GM18526 (cell line): Measurements from ENCODE around the gene MIPOL1.

ENCODE experiments used
- POLR2A ChIP-seq: IDR thresholded peaks from 3 replicates; pipeline ENCODE4 v1.6.1; 2011; ENCODE audit not compliant: insufficient read length; ENCODE audit errors: extremely low read depth

The MIPOL1 gene, protein sequence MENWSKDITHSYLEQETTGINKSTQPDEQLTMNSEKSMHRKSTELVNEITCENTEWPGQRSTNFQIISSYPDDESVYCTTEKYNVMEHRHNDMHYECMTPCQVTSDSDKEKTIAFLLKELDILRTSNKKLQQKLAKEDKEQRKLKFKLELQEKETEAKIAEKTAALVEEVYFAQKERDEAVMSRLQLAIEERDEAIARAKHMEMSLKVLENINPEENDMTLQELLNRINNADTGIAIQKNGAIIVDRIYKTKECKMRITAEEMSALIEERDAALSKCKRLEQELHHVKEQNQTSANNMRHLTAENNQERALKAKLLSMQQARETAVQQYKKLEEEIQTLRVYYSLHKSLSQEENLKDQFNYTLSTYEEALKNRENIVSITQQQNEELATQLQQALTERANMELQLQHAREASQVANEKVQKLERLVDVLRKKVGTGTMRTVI

DNA sequence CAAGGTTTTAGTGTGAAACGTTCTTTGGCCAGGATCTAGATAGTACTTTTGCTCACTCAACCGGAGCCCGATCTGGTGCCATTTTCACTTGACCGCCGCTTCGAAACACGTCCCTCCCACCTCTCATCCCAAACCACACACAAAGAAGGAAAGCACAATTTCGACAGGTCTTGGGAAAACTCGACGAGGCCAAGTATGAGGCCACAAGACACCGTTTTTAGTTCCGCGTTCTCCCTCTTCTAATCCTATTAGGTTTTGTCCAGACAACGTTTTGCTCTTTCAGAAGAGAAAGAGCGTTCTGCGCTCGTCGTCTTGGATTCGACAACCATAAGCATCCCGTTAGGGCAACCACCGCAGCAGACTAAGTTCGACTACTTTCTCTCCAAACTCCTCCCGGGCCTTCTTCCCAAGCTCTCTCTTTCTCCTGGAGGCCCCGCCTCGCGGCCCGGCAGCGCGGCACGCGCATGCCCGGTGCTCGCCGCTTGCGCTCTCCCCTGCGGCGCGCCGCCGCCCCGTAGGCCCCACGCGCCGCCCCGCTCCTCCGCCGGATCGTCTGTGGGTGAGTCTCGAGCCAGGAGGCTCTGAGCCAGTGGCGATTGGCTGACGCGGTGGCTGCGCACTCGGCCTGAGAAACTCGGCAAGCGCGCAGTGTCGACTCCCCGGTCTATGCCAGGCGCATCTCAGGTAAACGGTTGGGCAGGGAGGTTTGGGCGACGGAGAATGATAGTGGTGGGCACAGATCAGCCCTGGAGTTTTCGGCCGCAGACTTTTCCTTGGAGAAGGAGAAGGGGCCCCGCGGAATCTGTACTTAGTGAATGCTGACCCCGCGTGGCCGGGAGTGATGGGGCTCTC is at the start of gene MIPOL1:
Gene MIPOL1, plus strand, starts transcription at position 517 of the 852 bp plus-strand sequence. CDS start 49,952 bp downstream, outside the sequence.
- TF ChIP-seq POLR2A = no peak

DNA sequence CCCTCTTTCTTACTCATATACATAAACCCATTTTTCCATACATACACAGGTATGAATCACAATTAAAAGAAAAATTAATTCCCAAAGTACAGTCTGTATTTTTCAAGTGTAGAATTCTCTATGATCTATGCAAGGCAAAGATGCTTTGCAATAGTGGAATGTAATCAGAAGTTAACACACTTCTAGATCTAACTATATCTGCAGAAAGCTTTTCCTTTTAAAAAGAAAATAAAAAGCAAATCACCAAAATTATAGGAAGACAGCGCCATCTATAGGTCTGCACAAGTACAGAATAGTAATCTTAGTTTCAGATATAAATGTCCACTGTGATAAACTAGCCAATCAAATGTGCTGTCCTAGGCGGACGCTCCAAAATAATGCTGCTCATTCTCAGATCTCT is 47.3 kb upstream of the MIPOL1 start:
- TF ChIP-seq POLR2A = no peak

DNA sequence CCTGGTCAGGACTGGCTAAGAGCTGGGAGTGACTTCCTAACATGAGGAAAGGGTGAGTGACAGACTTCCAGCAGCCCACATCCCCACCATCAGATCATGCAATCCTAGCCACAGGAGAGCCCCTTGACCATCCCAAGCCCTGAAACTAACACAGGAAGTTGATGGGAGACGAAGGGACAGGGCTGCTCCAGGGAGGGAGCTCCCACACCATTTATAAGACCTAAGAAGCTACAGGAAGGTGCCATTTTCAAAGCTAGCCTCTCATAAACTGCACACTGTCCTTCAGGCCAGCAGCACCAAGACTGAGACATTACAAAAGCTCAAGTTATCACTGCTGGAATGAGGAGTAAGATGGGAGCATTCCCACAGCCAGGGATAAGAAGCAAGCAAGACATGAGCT is 44.7 kb upstream of the MIPOL1 start:
- TF ChIP-seq POLR2A = no peak

DNA sequence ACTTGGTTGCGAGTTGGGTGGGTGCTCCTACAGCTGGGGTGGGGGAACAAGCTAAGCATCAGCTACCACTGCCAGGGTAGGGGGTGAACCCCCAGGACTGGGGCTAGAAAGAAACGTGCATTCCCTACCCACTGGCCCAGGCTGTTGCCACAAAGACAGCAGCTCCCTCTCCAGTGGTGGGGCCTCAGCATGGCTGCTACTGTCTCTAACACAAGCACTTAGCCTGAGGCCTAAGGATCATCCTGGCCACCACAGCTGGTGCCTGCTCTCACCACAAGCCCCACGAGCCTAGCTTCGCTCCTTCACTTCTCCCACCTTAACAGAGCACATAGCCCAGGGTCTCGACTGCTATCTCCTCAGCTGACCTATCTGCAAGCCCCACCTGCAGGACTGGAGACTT is 44.3 kb upstream of the MIPOL1 start:
- TF ChIP-seq POLR2A = no peak

DNA sequence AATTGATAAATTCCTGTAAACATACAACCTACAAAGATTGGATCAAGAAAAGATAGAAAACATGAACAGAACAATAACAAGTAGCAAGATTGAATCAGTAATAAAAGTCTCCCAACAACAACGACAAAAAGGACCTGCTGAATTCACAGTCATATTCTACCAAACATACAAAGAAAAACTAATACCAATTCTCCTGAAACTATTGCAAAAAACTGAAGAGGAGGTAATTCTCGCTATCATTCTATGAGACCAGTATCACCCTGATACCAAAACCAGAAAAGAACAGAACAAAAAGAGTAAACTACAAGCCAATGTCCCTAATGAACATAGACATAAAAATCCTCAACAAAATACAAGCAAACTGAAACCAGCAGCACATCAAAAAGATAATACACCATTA is 39.8 kb upstream of the MIPOL1 start:
- no peak for TF ChIP-seq POLR2A

DNA sequence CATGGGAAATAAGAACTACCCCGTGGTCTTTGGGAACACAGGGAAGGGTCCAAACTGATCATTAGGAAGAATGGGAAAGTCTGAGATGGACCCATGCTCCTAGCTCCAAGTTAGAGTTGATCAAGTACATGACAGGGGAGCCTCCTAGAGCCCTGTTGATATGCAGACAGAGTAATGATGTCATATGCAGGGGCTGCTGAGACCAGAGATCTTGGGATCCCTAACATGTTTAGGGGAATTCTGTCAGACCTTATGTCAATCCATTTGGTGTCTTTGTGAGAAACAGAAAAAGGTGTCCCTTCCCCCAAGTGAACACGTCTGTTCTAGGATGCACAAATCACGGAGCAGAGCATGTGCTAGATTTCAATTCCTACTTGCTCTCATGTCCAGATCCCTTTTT is 31.9 kb upstream of the MIPOL1 start:
- TF ChIP-seq POLR2A = no peak

DNA sequence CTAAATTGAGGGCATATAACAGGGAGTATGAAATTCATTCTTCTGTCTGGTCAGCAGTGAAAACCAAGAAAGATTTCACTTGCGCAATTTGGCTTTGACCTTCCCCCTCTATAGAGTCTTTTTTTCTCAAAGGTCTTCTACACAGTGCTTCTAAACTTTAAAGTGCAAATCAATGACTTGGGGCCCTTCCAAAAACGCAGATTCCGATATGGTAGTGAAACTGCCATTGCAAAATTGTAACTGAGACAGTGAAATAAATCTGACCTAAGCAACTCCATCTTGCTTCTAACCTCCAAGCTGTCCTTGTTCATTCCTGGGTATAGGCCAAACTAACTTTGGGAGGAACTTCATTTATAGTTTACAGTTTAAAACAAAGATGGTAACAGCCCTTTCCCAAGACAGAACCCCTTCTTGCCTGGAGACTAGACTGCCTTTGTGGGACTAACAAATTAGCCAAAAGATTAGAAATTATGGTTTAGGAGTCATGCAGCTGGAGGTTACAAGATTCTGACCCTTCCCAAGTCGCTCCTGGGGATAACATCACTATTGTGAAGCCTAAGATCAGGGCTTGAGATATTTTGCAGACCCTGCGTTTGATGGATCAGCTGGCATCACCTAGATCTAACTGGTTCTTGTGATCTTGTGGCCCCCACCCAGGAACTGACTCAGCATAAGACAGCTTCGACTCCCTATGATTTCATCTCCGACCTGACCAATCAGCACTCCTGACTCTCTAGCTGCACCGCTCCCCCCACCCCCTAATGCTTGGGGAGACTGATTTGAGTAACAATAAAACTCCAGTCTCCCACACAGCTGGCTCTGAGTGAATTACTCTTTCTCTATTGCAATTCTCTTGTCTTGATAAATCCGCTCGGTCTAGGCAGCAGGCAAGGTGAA is 30.3 kb upstream of the MIPOL1 start:
- no peak for TF ChIP-seq POLR2A

DNA sequence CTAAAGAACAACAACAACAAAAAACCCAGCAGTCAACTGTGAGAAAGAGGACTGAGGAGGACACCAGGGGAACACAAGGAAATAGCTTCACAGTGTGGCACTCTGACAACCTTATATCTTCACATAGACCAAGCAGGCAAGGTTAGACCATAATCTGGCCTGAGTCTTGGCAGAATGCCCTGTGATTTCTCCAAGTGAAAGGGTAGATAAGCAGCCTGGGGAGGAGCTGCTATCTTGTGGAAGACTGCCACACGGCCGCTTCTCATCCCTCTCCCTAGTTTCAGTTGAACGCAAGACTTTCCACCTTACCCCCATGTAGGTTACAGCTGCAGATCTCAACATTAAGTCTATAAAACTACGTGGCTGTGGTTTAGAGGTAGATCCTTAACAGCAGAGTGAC is 29.0 kb upstream of the MIPOL1 start:
- TF ChIP-seq POLR2A = no peak

DNA sequence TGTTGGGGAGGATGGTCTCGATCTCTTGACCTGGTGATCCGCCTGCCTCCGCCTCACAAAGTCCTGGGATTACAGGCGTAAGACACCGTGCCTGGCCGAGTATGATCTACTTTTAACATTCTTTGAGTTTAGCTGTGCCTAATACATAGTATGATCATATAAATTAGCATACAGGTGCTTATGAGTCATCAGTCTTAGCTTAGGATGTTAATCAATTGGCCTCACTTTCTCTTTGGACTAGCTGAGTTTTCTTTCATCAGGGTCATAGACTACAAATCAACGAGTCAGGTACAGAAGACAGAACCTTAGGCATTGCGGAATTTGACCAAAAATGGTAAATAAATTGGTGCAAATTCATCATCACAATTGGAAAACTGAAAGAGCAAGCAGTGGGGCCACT is 27.5 kb upstream of the MIPOL1 start:
- no peak for TF ChIP-seq POLR2A

DNA sequence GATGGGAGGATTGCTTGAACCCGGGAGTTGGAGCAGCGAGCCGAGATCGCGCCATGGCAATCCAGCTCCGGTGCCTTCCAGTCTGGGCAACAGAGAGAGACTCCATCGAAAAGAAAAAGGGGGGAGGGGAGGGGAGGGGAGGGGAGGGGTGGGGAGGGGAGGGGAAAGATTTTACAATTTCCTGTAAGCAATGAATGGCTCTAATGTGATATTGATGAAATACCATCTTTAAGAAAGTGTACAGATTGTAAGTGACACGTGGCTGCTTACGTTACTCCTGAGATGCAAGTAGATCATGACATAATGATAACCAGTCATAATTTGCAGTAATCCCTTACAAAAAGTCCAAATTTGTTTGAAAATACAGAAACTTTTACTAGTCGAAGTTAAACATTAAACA is 26.7 kb upstream of the MIPOL1 start:
- no peak for TF ChIP-seq POLR2A

DNA sequence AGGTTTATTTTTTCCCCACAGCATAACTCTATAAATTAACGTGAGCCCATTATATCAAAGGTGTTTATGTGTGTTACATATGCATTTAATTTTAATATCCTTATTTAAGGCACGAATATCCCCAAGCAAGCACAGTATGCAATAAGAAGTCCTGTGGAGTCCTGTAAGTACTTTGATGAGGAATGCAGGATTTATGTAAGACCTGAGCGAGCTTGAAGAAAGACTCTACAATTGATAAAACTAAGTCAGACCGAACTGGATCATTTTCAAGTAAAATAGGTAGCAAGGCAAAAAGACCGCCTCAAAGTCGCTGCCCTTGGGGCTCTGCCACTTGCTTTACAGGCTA is 26.1 kb upstream of the MIPOL1 start:
- no peak for TF ChIP-seq POLR2A

DNA sequence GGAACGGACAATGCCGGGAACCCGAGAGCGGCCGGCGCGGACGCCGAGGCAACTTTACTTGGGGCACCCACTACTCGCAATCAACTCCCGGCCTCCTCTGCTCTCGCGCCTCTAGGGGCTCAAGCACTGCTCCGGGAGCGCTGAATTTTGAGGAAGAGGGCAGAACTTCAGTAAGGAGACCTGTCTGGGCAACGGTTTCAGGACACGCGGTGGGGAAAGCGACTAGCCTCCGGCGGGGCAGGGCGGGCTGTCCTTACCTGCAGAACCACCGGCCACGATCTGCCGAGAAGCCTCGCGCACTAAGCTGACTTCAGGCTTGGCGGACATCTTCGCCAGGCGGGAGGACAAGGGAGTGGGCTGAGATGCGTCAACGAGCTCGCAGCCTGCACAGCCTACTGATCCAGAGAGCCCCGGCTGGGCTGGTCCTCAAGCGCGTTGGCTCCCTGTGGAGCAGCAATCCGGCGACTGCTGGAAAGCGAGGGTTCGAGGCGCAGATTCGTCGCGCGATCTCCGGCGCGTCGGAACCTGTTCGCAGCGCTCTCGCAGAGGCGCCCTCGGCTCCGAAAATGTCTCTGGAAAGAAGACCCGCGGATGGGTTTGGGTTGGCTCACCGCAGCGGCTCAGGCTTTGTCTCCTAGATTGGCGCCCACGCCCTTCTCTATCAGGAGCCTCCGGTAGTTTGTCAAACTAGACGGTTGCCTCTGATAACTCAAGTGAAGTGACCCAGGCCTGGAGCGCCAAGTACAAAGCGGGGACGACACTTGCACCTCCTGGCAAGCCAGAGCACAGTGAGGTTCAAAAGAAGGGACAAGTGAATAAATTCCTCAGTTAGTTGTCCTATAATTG is 25.5 kb upstream of the MIPOL1 start, which contains the start of gene SLC25A21:
Gene SLC25A21, minus strand, starts transcription at position 583 of the 846 bp plus-strand sequence.
- TF ChIP-seq POLR2A = no peak

DNA sequence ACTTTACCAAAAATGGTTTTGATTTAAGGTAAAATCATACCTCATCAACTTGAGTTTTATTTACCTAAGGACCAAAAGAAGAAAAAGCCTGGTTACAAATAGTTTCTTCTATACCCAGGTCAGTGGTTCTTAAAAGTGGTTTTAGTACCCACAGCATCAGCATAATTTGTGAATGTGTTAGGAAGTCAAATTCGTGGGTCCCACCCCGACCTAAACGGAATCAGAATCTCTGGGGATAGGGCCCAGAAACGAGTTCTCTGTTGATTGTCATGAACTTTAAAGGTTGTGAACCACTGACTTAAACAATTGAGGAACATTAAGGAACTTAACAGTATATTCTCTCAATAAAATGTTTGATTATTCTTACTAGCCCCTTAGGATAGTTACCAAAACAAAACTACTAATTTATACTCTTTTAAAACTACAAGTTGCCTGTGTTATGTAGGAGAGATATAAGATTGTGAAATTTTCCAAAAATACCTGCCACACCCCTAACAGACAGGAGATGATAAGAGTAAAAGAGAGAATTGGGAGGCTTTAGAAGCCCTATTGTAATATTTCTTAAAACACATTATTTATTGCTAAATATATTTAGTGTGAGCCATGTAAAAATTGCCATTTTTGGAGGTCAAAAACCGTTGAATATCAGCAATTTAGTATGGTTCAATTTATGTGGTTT is 24.7 kb upstream of the MIPOL1 start:
- TF ChIP-seq POLR2A = no peak
